Natural killer cell (primary cell): ENCODE measurements around the gene SSUH2. TPM values are rescaled to one million over a fixed set of nuclear protein-coding genes. Genes with fewer than 3 reads are reported as not detected.
A peak's percentile ranks its signal among the peaks of the same experiment; 100 is the strongest.

Experiments used
- ATAC-seq, 3 donors: fragments of 150-1000 bp in 2 of 3; fragments of 200-7000 bp in 1 of 3; cut with Tn5 transposase; 1 replicate in 1 of 3; 2 replicates in 2 of 3; pipeline ENCODE4 v1.10.0; 2021; ENCODE audit warnings: mild to moderate bottlenecking in 2 of 3, moderate library complexity in 2 of 3
- DNase-seq, 2 donors: peaks; one replicate each; pipeline versions ENCODE4 v3.0.0 to v3.0.0-alpha.2; 2013 to 2021; ENCODE audit warnings: mixed read lengths in 1 of 2
- H3K27ac ChIP-seq: one replicate; pipeline ENCODE4 v1.5.1; 2013; ENCODE audit warnings: mild to moderate bottlenecking, low read length
- H3K27me3 ChIP-seq: one replicate; pipeline ENCODE4 v1.6.1; 2013; ENCODE audit warnings: low read length; ENCODE audit not compliant: control insufficient read depth, insufficient read depth
- H3K36me3 ChIP-seq: one replicate; pipeline ENCODE4 v1.6.1; 2013; ENCODE audit warnings: low read length; ENCODE audit not compliant: control insufficient read depth, insufficient read depth
- H3K4me1 ChIP-seq: one replicate; pipeline ENCODE4 v1.6.1; 2013; ENCODE audit warnings: low read length; ENCODE audit not compliant: control insufficient read depth, insufficient read depth
- H3K4me3 ChIP-seq: one replicate; pipeline ENCODE4 v1.5.1; 2013; ENCODE audit warnings: low read length
- H3K9me3 ChIP-seq: one replicate; pipeline ENCODE4 v1.6.1; 2013; ENCODE audit warnings: low read length; ENCODE audit not compliant: control insufficient read depth, insufficient read depth
- H3K27ac Mint-ChIP-seq, 2 donors: one replicate each; pipeline ENCODE4 v1.8.0; 2022; ENCODE audit warnings: mild to moderate bottlenecking in 2 of 2, mixed read lengths in 2 of 2, moderate library complexity in 1 of 2
- H3K27me3 Mint-ChIP-seq, 2 donors: one replicate each; pipeline ENCODE4 v1.8.0; 2022; ENCODE audit warnings: low read depth in 2 of 2, mixed read lengths in 2 of 2
- H3K36me3 Mint-ChIP-seq: one replicate; pipeline ENCODE4 v1.8.0; 2022; ENCODE audit warnings: mixed read lengths
- H3K4me1 Mint-ChIP-seq, 2 donors: one replicate each; pipeline ENCODE4 v1.8.0; 2022; ENCODE audit warnings: mixed read lengths in 2 of 2
- H3K4me3 Mint-ChIP-seq: one replicate; pipeline ENCODE4 v1.8.0; 2022; ENCODE audit warnings: mild to moderate bottlenecking, moderate library complexity, mixed read lengths
- H3K9me3 Mint-ChIP-seq, 2 donors: one replicate each; pipeline ENCODE4 v1.8.0; 2022; ENCODE audit warnings: mixed read lengths in 2 of 2
- CTCF ChIP-seq: fragments of 200-600 bp; IDR thresholded peaks from one replicate; pipeline ENCODE4 v1.8.0; 2022; ENCODE audit warnings: antibody characterized with exemption
- WGBS: methylation state at CpG from one replicate; pipeline ENCODE4 v1.1.7; 2013; ENCODE audit warnings: missing lambda C conversion rate; ENCODE audit not compliant: insufficient coverage; 5-methylcytosine and 5-hydroxymethylcytosine counted together
- intact Hi-C: fragments of 100-400 bp; cut with micrococcal nuclease; formaldehyde crosslinking; loops from one replicate; pipeline ENCODE4 v1.14.2; 2022
- total RNA-seq, 4 donors: library from RNA; stranded (reverse); fragments of 120-200 nt in 1 of 4; gene quantifications; one replicate each; pipeline versions ENCODE4 v1.2.3 to v1.2.4, GENCODE V29; 2013 to 2022

SSUH2 gene
- total RNA-seq, 3 donors from 2014 or later (not counting 1 experiment from before 2014, with no cell fraction given), result not detected

- Histone ChIP-seq H3K4me3 (no peak overlapping the region), H3K9me3 (no peaks in the 10 kb centered on the region), H3K36me3 (no peaks in the 10 kb centered on the region), H3K4me1 (peaks cover 11% of the 10 kb centered on the region), H3K27ac (no peak overlapping the region), H3K27me3 (no peaks in the 10 kb centered on the region)
- H3K4me3 Mint-ChIP-seq, result no peak overlapping the region
- ATAC-seq (peak in 2 of 3 donors; percentile 60 to 76), DNase-seq (peak; percentile 22 to 54)
- H3K36me3 Mint-ChIP-seq, result no peaks in the 10 kb centered on the region
- peaks cover 0 to 10% of the 10 kb centered on the region in 2 donors for H3K4me1 Mint-ChIP-seq
- WGBS, result 36% methylated on average over 24 of the region's 24 CpGs
- intact Hi-C loops, result loop anchor here (5.0 kb wide), 1 partner anchor 181 kb away; no protein-coding TSS in a partner anchor
- H3K9me3 Mint-ChIP-seq, result no peaks in the 10 kb centered on the region
- peaks cover 0 to 8% of the 10 kb centered on the region in 2 donors for H3K27me3 Mint-ChIP-seq
- peak; percentile 67 for TF ChIP-seq CTCF
- peak overlapping the region in 1 of 2 donors; percentile 63 for H3K27ac Mint-ChIP-seq
These were observed 21.5 kb downstream of the SSUH2 start for GRCh38 chr3:8622873-8623691.

DNA sequence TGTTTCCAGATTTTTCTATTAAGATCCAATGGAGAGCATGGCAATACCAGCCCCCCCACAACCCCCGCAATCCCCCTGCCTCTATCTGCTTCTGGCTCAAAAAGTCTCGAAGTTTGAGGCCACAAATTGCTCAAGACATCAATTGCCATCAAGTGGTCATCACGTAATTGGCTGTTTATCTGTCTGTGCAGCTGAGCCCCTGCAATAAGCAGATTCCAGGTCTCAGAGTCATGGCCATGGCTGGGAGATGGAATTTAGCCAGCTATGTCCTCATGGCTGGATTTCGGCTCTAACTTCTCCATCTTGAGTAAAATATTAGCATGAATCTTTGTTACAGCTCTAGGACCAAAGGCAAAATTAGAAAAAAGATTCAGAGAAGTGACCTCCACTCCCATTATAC, 22.7 kb downstream of the SSUH2 start:
- Mint-ChIP-seq H3K9me3 (no peaks in the 10 kb centered on the region), H3K4me1 (peaks cover 0 to 10% of the 10 kb centered on the region in 2 donors), H3K36me3 (no peaks in the 10 kb centered on the region), H3K4me3 (no peak overlapping the region), H3K27ac (no peak overlapping the region), H3K27me3 (peaks cover 0 to 8% of the 10 kb centered on the region in 2 donors)
- DNase-seq, result no peak
- Histone ChIP-seq H3K4me1 (peaks cover 11% of the 10 kb centered on the region), H3K9me3 (no peaks in the 10 kb centered on the region), H3K36me3 (no peaks in the 10 kb centered on the region), H3K27me3 (no peaks in the 10 kb centered on the region), H3K4me3 (no peak overlapping the region), H3K27ac (no peak overlapping the region)
- TF ChIP-seq CTCF, result no peak
- ATAC-seq, result no peak
- intact Hi-C loops, result loop anchor here (5.0 kb wide), 1 partner anchor 180 kb away; no protein-coding TSS in a partner anchor
- WGBS, result 88% methylated on average over 4 of the region's 4 CpGs

DNA sequence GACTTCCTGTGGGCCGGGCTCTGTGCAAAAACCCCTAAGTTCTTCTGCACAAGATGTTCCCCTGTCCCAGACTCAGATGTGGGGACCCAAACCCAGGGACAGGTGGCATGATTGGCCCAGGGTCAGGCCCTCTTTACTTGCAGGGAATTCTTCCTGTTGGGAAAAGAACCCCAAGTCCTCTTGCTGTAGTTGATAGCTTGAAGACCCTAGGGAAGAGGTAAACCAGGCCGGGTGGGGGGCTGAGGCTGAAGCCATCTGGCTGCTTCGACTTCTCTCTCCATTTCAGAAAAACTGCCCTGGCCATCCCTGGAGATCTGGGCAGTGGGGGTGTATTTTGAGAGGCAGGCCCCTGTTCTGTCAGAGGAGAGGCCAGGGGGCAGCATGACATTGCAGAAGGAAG, 23.5 kb downstream of the SSUH2 start:
- no peaks in the 10 kb centered on the region for H3K36me3 Mint-ChIP-seq
- no peak overlapping the region for H3K27ac Mint-ChIP-seq
- Histone ChIP-seq H3K9me3 (no peaks in the 10 kb centered on the region), H3K4me3 (no peak overlapping the region), H3K27ac (no peak overlapping the region), H3K27me3 (no peaks in the 10 kb centered on the region), H3K36me3 (no peaks in the 10 kb centered on the region), H3K4me1 (peaks cover 11% of the 10 kb centered on the region)
- ATAC-seq (no peak), DNase-seq (no peak)
- no peaks in the 10 kb centered on the region for H3K9me3 Mint-ChIP-seq
- H3K4me3 Mint-ChIP-seq, result no peak overlapping the region
- intact Hi-C loops, result loop anchor here (5.0 kb wide), 1 partner anchor 179 kb away; no protein-coding TSS in a partner anchor
- peaks cover 0 to 8% of the 10 kb centered on the region in 2 donors for H3K27me3 Mint-ChIP-seq
- 75% methylated on average over 3 of the region's 3 CpGs for WGBS
- no peak for TF ChIP-seq CTCF
- peaks cover 0 to 10% of the 10 kb centered on the region in 2 donors for H3K4me1 Mint-ChIP-seq
